GM19452 (cell line): ENCODE measurements around the gene CROCC.
"Not testable (repeated sequence)": the region's sequence is repeated elsewhere in the genome, so short reads cannot be mapped to it uniquely, and the experiment has no call there.

Experiments
- ATAC-seq: cut with Tn5 transposase; IDR thresholded peaks from one replicate; pipeline ENCODE4 v1.9.1; 2021; ENCODE audit not compliant: unreplicated experiment

Gene CROCC

GRCh38 chr1:16895598-16896315 lies 26.0 kb upstream of the CROCC start, which contains the start of gene RNU1-2:
TSS of gene RNU1-2 (plus strand) at chr1:16895980.
- ATAC-seq = peak; percentile 96

GRCh38 chr1:16896316-16897055 lies 25.2 kb upstream of the CROCC start:
- not testable (repeated sequence) for ATAC-seq

GRCh38 chr1:16897653-16898052 lies 24.1 kb upstream of the CROCC start:
- ATAC-seq = not testable (repeated sequence)

- not testable (repeated sequence) for ATAC-seq
Measured at GRCh38 chr1:16898298-16898697, 23.4 kb upstream of the CROCC start.

GRCh38 chr1:16899020-16899419 lies 22.7 kb upstream of the CROCC start:
- ATAC-seq = not testable (repeated sequence)

- ATAC-seq = no peak
Measured at GRCh38 chr1:16900751-16901150, 21.0 kb upstream of the CROCC start.

GRCh38 chr1:16901371-16901770 lies 20.4 kb upstream of the CROCC start:
- ATAC-seq = not testable (repeated sequence)

GRCh38 chr1:16903054-16903453 lies 18.7 kb upstream of the CROCC start:
- ATAC-seq = no peak

GRCh38 chr1:16903458-16903796 lies 18.3 kb upstream of the CROCC start:
- no peak for ATAC-seq

GRCh38 chr1:16904560-16905109 lies 17.1 kb upstream of the CROCC start:
- peak; percentile 90 for ATAC-seq

- ATAC-seq = peak; percentile 74
Measured at GRCh38 chr1:16905110-16905867, 16.4 kb upstream of the CROCC start.

GRCh38 chr1:16905868-16906702 lies 15.6 kb upstream of the CROCC start:
- no peak for ATAC-seq

- ATAC-seq = no peak
Measured at GRCh38 chr1:16906873-16907272, 14.9 kb upstream of the CROCC start.

- ATAC-seq = no peak
Measured at GRCh38 chr1:16907870-16908758, 13.6 kb upstream of the CROCC start.

GRCh38 chr1:16911851-16912721 lies 9.6 kb upstream of the CROCC start:
- ATAC-seq = not testable (repeated sequence)

- ATAC-seq = not testable (repeated sequence)
Measured at GRCh38 chr1:16912742-16913141, 9.0 kb upstream of the CROCC start.

- no peak for ATAC-seq
Measured at GRCh38 chr1:16913181-16913832, 8.4 kb upstream of the CROCC start.
